Activated CD8-positive, alpha-beta memory T cell treated with anti-CD3 and anti-CD28 coated beads, Interleukin-2, amount 50 U/mL, for 24 hours (primary cell): ENCODE measurements around the gene TEX12.
"Not testable (repeated sequence)": the region's sequence is repeated elsewhere in the genome, so short reads cannot be mapped to it uniquely, and the experiment has no call there.

ENCODE experiments used
- DNase-seq: peaks from one replicate; pipeline ENCODE4 v3.0.0-alpha.2; 2020; ENCODE audit errors: extremely low read depth

Gene TEX12

GRCh38 chr11:112163875-112164685 lies 3.1 kb upstream of the TEX12 start, which contains the start of gene IL18:
Gene IL18 (minus strand): TSS chr11:112164094. CDS start chr11:112155053, 9,041 bp downstream.
- DNase-seq, result no peak

DNA sequence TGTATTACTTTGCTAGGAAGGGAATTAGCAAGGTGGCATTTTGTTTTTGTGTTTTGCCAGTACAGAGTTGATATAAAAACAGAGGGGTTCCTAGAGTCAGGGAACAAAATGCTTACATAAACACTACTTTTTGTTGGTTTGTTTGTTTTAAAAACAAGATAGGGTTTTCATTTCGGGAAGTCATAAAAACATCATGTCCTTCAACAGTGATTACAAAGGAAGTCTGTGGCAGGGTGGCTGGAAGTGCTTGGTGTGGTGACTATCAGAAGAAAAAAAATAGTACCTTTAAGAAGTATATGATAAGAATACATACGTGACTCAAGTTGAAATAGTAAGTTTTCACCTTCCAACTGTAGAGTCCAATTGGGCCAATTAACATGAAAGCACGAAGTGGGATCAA lies 2.1 kb upstream of the TEX12 start:
- DNase-seq, result no peak

GRCh38 chr11:112166562-112166961 lies 610 bp upstream of the TEX12 start:
- no peak for DNase-seq

DNA sequence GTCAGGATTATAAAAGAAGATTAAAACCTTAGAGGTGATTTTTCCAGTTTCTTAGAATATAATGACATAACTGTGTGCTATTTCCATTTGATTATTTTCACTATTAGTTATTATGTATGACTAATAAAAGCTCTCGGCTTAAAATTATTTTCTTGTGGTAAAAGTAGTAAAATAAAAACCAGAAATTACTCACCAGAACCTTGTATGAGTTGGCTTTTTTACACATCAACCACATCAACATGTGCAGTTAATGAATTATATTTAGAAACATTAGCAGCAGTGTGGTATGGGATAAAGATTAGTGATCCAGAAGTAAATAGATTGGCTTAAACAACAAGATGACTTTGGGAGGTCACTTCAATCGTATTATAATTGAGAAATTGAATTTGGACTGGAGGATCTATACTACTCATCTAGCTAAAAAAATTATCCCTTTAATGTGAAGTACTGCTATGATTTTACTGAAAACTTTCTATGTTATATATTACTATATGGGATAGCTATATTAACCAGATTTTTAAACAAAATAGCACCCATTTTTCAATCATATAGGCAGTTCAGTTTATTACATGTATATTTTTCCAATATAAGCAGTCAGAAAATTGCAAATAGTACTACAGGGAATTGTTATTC lies 5.3 kb downstream of the TEX12 start:
- DNase-seq, result no peak

- DNase-seq, result no peak
These were observed 6.0 kb downstream of the TEX12 start for GRCh38 chr11:112173152-112173551.

GRCh38 chr11:112174789-112175598 lies 7.8 kb downstream of the TEX12 start, which contains the start of gene BCO2:
Gene BCO2 (plus strand): TSS chr11:112175512. CDS start chr11:112175602, 90 bp downstream.
- no peak for DNase-seq

DNA sequence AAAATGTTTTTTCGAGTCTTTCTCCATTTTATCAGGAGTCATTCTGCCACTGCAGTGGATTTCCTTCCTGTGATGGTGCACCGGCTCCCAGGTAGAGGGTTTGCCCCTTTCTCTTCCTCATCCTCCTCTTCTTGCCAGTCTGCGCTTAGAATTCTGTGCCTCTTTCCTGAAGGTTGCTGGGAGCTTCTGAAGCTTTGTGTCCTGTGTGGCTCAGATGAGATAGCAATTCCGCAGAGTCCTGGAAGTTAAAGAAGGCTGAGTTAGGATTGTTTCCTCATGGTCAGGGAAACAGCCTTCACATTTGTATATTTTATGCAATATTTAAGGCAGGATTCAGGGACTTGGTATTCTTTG lies 8.4 kb downstream of the TEX12 start:
- no peak for DNase-seq

DNA sequence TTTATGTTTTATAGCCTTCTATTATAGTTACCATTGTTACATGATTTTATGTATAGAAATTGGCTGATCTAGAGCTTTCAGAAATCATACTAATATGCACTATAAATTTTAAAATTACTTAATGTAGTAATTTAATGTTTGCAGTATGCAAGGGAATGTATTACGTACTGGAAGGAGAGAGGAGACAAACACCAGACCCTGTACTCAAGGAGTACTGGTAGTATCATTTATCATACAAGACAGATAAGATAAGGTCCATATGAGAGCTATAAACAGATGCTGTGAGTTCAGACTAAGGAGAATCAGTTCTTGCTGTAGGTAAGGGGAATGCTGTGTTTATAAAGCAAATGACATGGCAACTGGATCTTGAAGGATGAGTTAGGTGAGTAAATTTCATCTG lies 8.9 kb downstream of the TEX12 start:
- DNase-seq, result no peak

DNA sequence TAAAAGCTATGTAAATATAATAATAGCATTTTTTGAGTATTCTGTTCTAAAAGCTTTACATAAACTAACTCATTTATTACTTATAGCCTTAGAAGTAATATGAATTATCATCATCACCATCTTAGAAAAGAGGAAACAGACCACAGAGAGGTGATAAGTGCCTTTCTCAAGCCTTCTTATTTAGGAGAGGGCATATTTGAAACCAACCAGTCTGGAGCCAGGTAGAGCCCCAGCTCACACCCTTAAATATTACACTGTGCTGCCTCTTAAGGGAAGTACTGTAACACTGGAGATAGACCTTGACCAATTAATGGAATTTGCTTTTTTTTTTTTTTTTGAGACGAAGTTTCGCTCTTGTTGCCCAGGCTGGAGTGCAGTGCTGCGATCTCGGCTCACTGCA lies 10.4 kb downstream of the TEX12 start:
- DNase-seq, result no peak

GRCh38 chr11:112178428-112178827 lies 11.3 kb downstream of the TEX12 start:
- no peak for DNase-seq

- no peak for DNase-seq
These were observed 11.8 kb downstream of the TEX12 start for GRCh38 chr11:112178936-112179335.

- no peak for DNase-seq
These were observed 12.4 kb downstream of the TEX12 start for GRCh38 chr11:112179601-112180000.

DNA sequence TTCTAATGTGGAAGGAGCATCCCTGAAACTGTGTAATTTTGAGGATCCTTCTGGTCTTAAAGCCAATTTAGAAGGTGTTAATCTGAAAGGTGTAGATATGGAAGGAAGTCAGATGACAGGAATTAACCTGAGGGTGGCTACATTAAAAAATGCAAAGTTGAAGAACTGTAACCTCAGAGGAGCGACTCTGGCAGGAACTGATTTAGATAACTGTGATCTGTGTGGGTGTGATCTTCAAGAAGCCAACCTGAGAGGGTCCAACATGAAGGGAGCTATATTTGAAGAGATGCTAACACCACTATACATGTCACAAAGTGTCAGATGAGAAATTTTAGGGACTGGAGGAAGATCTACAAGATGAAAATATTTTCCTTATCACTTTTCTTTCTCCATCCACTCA lies 15.7 kb downstream of the TEX12 start:
- DNase-seq, result no peak

DNA sequence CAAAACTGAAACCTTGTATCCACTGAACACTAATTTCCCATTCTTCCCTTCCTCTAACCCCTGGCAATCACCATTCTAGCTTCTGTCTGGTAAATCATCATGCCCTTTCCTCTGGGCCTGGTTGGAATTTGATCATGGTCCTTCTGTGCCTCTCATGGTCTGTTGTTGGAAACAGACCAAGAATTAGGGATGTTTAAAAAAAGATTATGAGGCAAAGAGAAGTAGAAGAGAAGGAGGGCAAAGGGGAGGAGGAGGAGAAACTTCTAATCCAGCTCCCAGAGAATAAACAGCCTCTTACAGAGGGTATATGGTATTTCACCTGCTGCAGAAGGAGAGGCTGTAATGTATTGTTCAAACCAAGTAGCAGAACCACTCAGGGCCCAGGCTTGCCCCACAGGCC lies 18.7 kb downstream of the TEX12 start:
- DNase-seq, result no peak

DNA sequence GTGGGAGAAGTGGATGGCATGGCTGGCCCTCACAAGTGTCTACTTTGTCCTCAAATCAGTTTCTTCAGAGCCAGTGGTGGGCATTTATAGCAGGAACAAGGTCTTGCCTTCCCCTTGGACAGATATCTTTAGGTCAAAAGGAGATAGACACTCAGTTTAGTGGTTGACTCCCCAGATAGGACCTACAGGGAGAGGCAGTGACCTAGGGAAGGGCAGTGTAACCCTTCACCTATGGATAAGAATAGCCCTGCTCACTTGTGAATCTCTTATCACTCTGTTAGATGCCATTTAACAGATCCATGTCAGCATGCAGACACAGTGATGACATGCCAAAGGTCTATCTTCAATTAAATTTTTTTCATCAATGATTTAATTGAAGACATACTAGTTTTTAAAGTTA lies 19.1 kb downstream of the TEX12 start:
- no peak for DNase-seq

DNA sequence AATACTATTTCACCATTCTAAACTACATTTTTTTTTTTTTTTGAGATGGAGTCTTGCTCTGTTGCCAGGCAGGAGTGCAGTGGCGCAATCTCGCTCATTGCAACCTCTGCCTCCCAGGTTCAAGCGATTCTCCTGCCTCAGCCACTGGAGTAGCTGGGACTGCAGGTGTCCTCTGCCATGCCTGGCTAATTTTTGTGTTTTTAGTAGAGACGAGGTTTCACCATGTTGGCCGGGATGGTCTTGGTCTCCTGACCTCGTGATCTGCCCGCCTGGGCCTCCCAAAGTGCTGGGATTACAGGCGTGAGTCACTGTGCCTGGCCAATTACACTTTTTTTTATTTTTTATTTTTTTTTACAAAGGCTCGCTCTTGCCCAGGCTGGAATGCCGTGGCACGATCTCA lies 27.9 kb downstream of the TEX12 start:
- DNase-seq, result not testable (repeated sequence)

DNA sequence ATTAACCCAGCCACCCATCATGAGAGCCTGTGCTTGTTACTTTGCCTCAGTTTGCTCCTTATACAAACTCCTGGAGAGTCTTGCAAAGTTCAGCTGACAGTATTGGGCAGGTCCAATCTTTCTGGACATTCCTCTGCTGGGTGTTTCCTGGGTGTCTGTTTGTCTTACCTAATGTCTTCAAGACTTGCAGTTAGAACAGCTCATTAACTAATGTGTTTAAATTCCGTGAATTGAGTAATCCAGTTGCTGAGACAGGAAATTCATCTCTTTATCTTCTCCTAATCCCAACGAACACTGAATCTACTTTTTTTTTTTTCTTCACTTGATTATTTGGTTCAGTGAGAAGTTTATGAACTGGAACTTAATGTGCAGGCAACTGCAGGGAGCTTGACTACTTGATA lies 28.8 kb downstream of the TEX12 start:
- DNase-seq, result no peak

GRCh38 chr11:112196519-112197087 lies 29.4 kb downstream of the TEX12 start:
- no peak for DNase-seq

- not testable (repeated sequence) for DNase-seq
These were observed 31.9 kb downstream of the TEX12 start for GRCh38 chr11:112199101-112199500.

DNA sequence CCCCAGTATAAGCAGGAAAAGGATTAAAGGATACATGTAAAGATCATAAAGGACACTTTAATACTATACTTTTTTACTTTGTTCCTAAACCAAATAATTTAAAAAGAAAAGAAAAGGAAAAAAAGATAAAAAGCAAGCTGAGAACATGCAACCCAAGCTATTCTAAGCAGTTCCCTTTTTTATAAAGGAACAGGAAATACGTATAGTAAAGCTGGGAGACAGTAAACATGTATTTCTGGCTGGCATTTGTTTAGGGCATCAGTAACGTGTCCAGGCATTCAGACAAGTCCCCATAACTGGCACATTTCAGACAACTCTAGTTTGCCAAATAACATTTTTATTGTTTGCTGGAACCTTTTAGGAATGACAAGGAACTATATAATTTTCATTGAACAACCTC lies 33.1 kb downstream of the TEX12 start:
- no peak for DNase-seq

GRCh38 chr11:112206071-112206470 lies 38.9 kb downstream of the TEX12 start:
- DNase-seq, result no peak

GRCh38 chr11:112210890-112211289 lies 43.7 kb downstream of the TEX12 start:
- no peak for DNase-seq
